Tibial artery (tissue), 4 donors: ENCODE measurements around the gene AGAP1.

ENCODE experiments used
- DNase-seq, 2 donors: peaks; one replicate each; pipeline ENCODE4 v3.0.0-alpha.2; 2019
- H3K27ac ChIP-seq, 2 donors: fragments of 200-600 bp; sonication (generic) in 1 of 2; 1 replicate in 1 of 2; 2 replicates in 1 of 2; pipeline ENCODE4 v1.5.1; 2018 to 2019; ENCODE audit warnings: mild to moderate bottlenecking in 1 of 2
- H3K27me3 ChIP-seq, 2 donors: fragments of 200-600 bp; sonication (generic) in 1 of 2; one replicate each; pipeline versions ENCODE4 v1.5.1 to v1.6.0; 2016 to 2019
- H3K36me3 ChIP-seq, 3 donors: fragments of 200-600 bp; sonication (generic) in 2 of 3; one replicate each; pipeline ENCODE4 v1.5.1; 2016 to 2019; ENCODE audit warnings: mild to moderate bottlenecking in 2 of 3
- H3K4me1 ChIP-seq, 4 donors: fragments of 200-600 bp; sonication (generic) in 2 of 4; 1 replicate in 3 of 4; 2 replicates in 1 of 4; pipeline ENCODE4 v1.5.1; 2016 to 2019
- H3K4me3 ChIP-seq, 2 donors: fragments of 200-600 bp; sonication (generic) in 1 of 2; 1 replicate in 1 of 2; 2 replicates in 1 of 2; pipeline ENCODE4 v1.5.1; 2018 to 2019; ENCODE audit warnings: mild to moderate bottlenecking in 2 of 2
- H3K9me3 ChIP-seq, 3 donors: fragments of 200-600 bp; sonication (generic) in 1 of 3; one replicate each; pipeline ENCODE4 v1.5.1; 2016 to 2019
- CTCF ChIP-seq, 2 experiments: fragments of 200-600 bp in 1 of 2; fragments of 450-650 bp in 1 of 2; IDR thresholded peaks; one replicate each; pipeline ENCODE4 v1.5.1; 2017 to 2019; ENCODE audit warnings: antibody characterized with exemption in 2 of 2, mild to moderate bottlenecking in 1 of 2, moderate library complexity in 1 of 2
- intact Hi-C: fragments of 100-400 bp; cut with DNase I; formaldehyde crosslinking; loops from one replicate; pipeline ENCODE4 v1.15.0; 2023; ENCODE audit warnings: low total_unique reads

The AGAP1 gene

GRCh38 chr2:235614176-235614860 lies 120.5 kb downstream of the AGAP1 start:
- intact Hi-C loops: no loop called here
- no peaks in the 10 kb centered on the region for H3K27me3 ChIP-seq
- no peak overlapping the region for H3K4me3 ChIP-seq
- TF ChIP-seq CTCF (IDR thresholded peaks at IDR 0.05): no peak
- peak overlapping the region; percentile 25 to 34 for H3K27ac ChIP-seq
- H3K4me1 ChIP-seq: peaks cover 0 to 43% (median 13%) of the 10 kb centered on the region in 4 donors
- H3K9me3 ChIP-seq: no peaks in the 10 kb centered on the region
- H3K36me3 ChIP-seq: no peaks in the 10 kb centered on the region
- peak in 1 of 2 donors; percentile 53 for DNase-seq

- peak overlapping the region; percentile 25 to 34 for H3K27ac ChIP-seq
- peaks cover 0 to 43% (median 13%) of the 10 kb centered on the region in 4 donors for H3K4me1 ChIP-seq
- no peak for TF ChIP-seq CTCF (IDR thresholded peaks at IDR 0.05)
- no peaks in the 10 kb centered on the region for H3K9me3 ChIP-seq
- no peaks in the 10 kb centered on the region for H3K36me3 ChIP-seq
- H3K4me3 ChIP-seq: no peak overlapping the region
- intact Hi-C loops: no loop called here
- H3K27me3 ChIP-seq: no peaks in the 10 kb centered on the region
- DNase-seq: peak; percentile 77 to 79
These were observed 121.3 kb downstream of the AGAP1 start for GRCh38 chr2:235614900-235615712.

- H3K27me3 ChIP-seq: no peaks in the 10 kb centered on the region
- DNase-seq: no peak
- no peaks in the 10 kb centered on the region for H3K36me3 ChIP-seq
- peaks cover 0 to 49% (median 13%) of the 10 kb centered on the region in 4 donors for H3K4me1 ChIP-seq
- no peak overlapping the region for H3K4me3 ChIP-seq
- no peak for TF ChIP-seq CTCF (IDR thresholded peaks at IDR 0.05)
- H3K9me3 ChIP-seq: no peaks in the 10 kb centered on the region
- intact Hi-C loops: no loop called here
- peak overlapping the region; percentile 25 to 34 for H3K27ac ChIP-seq
These were observed 123.0 kb downstream of the AGAP1 start for GRCh38 chr2:235616885-235617284.

GRCh38 chr2:235618039-235618438 lies 124.2 kb downstream of the AGAP1 start:
- Histone ChIP-seq H3K4me1 (peaks cover 0 to 49% (median 13%) of the 10 kb centered on the region in 4 donors), H3K9me3 (no peaks in the 10 kb centered on the region), H3K27ac (no peak overlapping the region), H3K4me3 (no peak overlapping the region), H3K27me3 (no peaks in the 10 kb centered on the region), H3K36me3 (no peaks in the 10 kb centered on the region)
- TF ChIP-seq CTCF (IDR thresholded peaks at IDR 0.05): no peak
- intact Hi-C loops: no loop called here
- DNase-seq: no peak

- Histone ChIP-seq H3K9me3 (no peaks in the 10 kb centered on the region), H3K4me1 (peaks cover 0 to 43% (median 11%) of the 10 kb centered on the region in 4 donors), H3K27ac (no peak overlapping the region), H3K36me3 (no peaks in the 10 kb centered on the region), H3K4me3 (no peak overlapping the region), H3K27me3 (no peaks in the 10 kb centered on the region)
- intact Hi-C loops: no loop called here
- TF ChIP-seq CTCF (IDR thresholded peaks at IDR 0.05): no peak
- DNase-seq: no peak
These were observed 125.7 kb downstream of the AGAP1 start for GRCh38 chr2:235619544-235619943.
